ENCODE measurements around the gene YPEL2. TPM values are rescaled to one million over a fixed set of nuclear protein-coding genes. Genes with fewer than 3 reads are reported as not detected.

The YPEL2 gene
- total and polyA plus RNA-seq, 2 donors (not counting 3 experiments of a cell fraction or from before 2014, with no cell fraction given), result 36.5 to 66.8 TPM

GRCh38 chr17:59413014-59413766 is 81.7 kb downstream of the YPEL2 start:
- dilution Hi-C loops (cut with MboI; ENCODE audit: extremely low pct_ligation_motif_present, low sequenced_read_pairs), result no loop called here
- FAIRE-seq, result no peak
- H3K4me1 ChIP-seq (ENCODE audit: control insufficient read depth, extremely low read depth, insufficient read depth, low read length), result no peaks in the 10 kb centered on the region
- H3K27me3 ChIP-seq (ENCODE audit: control insufficient read depth in 2 of 2, insufficient read depth in 2 of 2, low read length in 2 of 2), result no peaks in the 10 kb centered on the region
- H2AFZ ChIP-seq (ENCODE audit: low read depth, low read length), result peak overlapping the region; percentile 11
- no peak overlapping the region for H3K27ac ChIP-seq (ENCODE audit: insufficient read depth, low read depth, low read length)
- CTCF ChIA-PET, result interaction anchor here (0.8 to 1.8 kb wide), 4 partner anchors 10 to 84 kb away, joined by 3 to 7 read pairs (median 5); no protein-coding TSS in a partner anchor
- H3K9me3 ChIP-seq (replicated peaks; ENCODE audit: control insufficient read depth, insufficient read depth, low read length), result no peaks in the 10 kb centered on the region
- no peak overlapping the region for H3K9ac ChIP-seq (replicated peaks; ENCODE audit: extremely low read depth, insufficient read depth, low read length)
- no peak for DNase-seq (ENCODE audit: low read depth, low spot score)
- no peaks in the 10 kb centered on the region for H3K36me3 ChIP-seq (ENCODE audit: control insufficient read depth in 2 of 2, extremely low read depth in 1 of 2, insufficient read depth in 2 of 2, low read length in 2 of 2)
- intact Hi-C loops (cut with micrococcal nuclease), result loop anchor here (1.0 kb wide), 1 partner anchor 27 kb away; no protein-coding TSS in a partner anchor
- H3K4me3 ChIP-seq (replicated peaks in 1 of 3; ENCODE audit: insufficient read depth in 1 of 3, low read depth in 1 of 3, low read length in 3 of 3), result no peak overlapping the region
- H3K4me2 ChIP-seq (ENCODE audit: insufficient read depth, low read length), result no peak overlapping the region
- no peaks in the 10 kb centered on the region for H3K9me1 ChIP-seq (replicated peaks; ENCODE audit: control insufficient read depth, extremely low read depth, insufficient read depth, low read length)
- H3K79me2 ChIP-seq (ENCODE audit: control insufficient read depth, insufficient read depth, low read length), result no peaks in the 10 kb centered on the region
- no peaks in the 10 kb centered on the region for H4K20me1 ChIP-seq (replicated peaks; ENCODE audit: control insufficient read depth, extremely low read depth, insufficient read depth, low read length)
- no peak for TF ChIP-seq EZH2 (IDR thresholded peaks at IDR 0.05; ENCODE audit: borderline replicate concordance, low read depth, low read length, severe bottlenecking)
- TF ChIP-seq MYC (IDR thresholded peaks at IDR 0.05; ENCODE audit: low read depth, low read length), result no peak
- TF ChIP-seq GATA2 (IDR thresholded peaks at IDR 0.05; ENCODE audit: insufficient read depth, insufficient read length, low read depth, low read length), result no peak
- no peak for TF ChIP-seq FOS (IDR thresholded peaks at IDR 0.05; ENCODE audit: borderline replicate concordance, insufficient read depth, low read length)
- no peak for TF ChIP-seq JUN (IDR thresholded peaks at IDR 0.05; ENCODE audit: borderline replicate concordance, insufficient read depth, insufficient read length, low read depth)
- POLR2A ChIA-PET, result no interaction called here
- no TSS peak for BruUV-seq (replicated peaks)

- Histone ChIP-seq H4K20me1 (replicated peaks; ENCODE audit: control insufficient read depth, extremely low read depth, insufficient read depth, low read length) (no peaks in the 10 kb centered on the region), H3K4me1 (ENCODE audit: control insufficient read depth, extremely low read depth, insufficient read depth, low read length) (no peaks in the 10 kb centered on the region), H3K9me1 (replicated peaks; ENCODE audit: control insufficient read depth, extremely low read depth, insufficient read depth, low read length) (no peaks in the 10 kb centered on the region), H3K79me2 (ENCODE audit: control insufficient read depth, insufficient read depth, low read length) (no peaks in the 10 kb centered on the region), H3K9ac (replicated peaks; ENCODE audit: extremely low read depth, insufficient read depth, low read length) (no peak overlapping the region), H3K4me2 (ENCODE audit: insufficient read depth, low read length) (no peak overlapping the region), H3K4me3 (replicated peaks in 1 of 3; ENCODE audit: insufficient read depth in 1 of 3, low read depth in 1 of 3, low read length in 3 of 3) (no peak overlapping the region), H3K36me3 (ENCODE audit: control insufficient read depth in 2 of 2, extremely low read depth in 1 of 2, insufficient read depth in 2 of 2, low read length in 2 of 2) (no peaks in the 10 kb centered on the region), H3K27me3 (ENCODE audit: control insufficient read depth in 2 of 2, insufficient read depth in 2 of 2, low read length in 2 of 2) (no peaks in the 10 kb centered on the region), H2AFZ (ENCODE audit: low read depth, low read length) (no peak overlapping the region), H3K9me3 (replicated peaks; ENCODE audit: control insufficient read depth, insufficient read depth, low read length) (no peaks in the 10 kb centered on the region), H3K27ac (ENCODE audit: insufficient read depth, low read depth, low read length) (no peak overlapping the region)
- intact Hi-C loops (cut with micrococcal nuclease) (no loop called here), dilution Hi-C loops (cut with MboI; ENCODE audit: extremely low pct_ligation_motif_present, low sequenced_read_pairs) (no loop called here)
- DNase-seq (ENCODE audit: low read depth, low spot score), result no peak
- POLR2A ChIA-PET, result interaction anchor here (1.2 kb wide), 1 partner anchor 14 kb away, joined by 3 read pairs; no protein-coding TSS in a partner anchor
- FAIRE-seq, result peak; percentile 15
- TF ChIP-seq MYC (IDR thresholded peaks at IDR 0.05; ENCODE audit: low read depth, low read length) (no peak), MAX (IDR thresholded peaks at IDR 0.05; ENCODE audit: insufficient read depth, insufficient read length) (no peak), EZH2 (IDR thresholded peaks at IDR 0.05; ENCODE audit: borderline replicate concordance, low read depth, low read length, severe bottlenecking) (no peak), JUN (IDR thresholded peaks at IDR 0.05; ENCODE audit: borderline replicate concordance, insufficient read depth, insufficient read length, low read depth) (no peak), GATA2 (IDR thresholded peaks at IDR 0.05; ENCODE audit: insufficient read depth, insufficient read length, low read depth, low read length) (no peak), CTCF (IDR thresholded peaks at IDR 0.05; ENCODE audit: extremely low read depth in 1 of 2, insufficient read depth in 1 of 2, low read depth in 1 of 2, low read length in 2 of 2) (no peak), FOS (IDR thresholded peaks at IDR 0.05; ENCODE audit: borderline replicate concordance, insufficient read depth, low read length) (no peak), POLR2AphosphoS5 (IDR thresholded peaks at IDR 0.05; ENCODE audit: insufficient read depth, low read depth, low read length) (no peak), POLR2A (IDR thresholded peaks at IDR 0.05; ENCODE audit: low read depth, low read length) (no peak)
- BruUV-seq (replicated peaks), result no TSS peak
- CTCF ChIA-PET, result interaction anchor here (1.4 to 1.9 kb wide), 3 partner anchors 10 to 27 kb away, joined by 3 to 6 read pairs (median 6); no protein-coding TSS in a partner anchor
Measured at GRCh38 chr17:59415397-59415796, 83.9 kb downstream of the YPEL2 start.
